GM18502 (cell line): ENCODE data around the gene RALA.

Experiments used
- ATAC-seq: cut with Tn5 transposase; IDR thresholded peaks from one replicate; pipeline ENCODE4 v1.9.1; 2021; ENCODE audit warnings: mild to moderate bottlenecking; ENCODE audit not compliant: unreplicated experiment, poor library complexity

The RALA gene

DNA sequence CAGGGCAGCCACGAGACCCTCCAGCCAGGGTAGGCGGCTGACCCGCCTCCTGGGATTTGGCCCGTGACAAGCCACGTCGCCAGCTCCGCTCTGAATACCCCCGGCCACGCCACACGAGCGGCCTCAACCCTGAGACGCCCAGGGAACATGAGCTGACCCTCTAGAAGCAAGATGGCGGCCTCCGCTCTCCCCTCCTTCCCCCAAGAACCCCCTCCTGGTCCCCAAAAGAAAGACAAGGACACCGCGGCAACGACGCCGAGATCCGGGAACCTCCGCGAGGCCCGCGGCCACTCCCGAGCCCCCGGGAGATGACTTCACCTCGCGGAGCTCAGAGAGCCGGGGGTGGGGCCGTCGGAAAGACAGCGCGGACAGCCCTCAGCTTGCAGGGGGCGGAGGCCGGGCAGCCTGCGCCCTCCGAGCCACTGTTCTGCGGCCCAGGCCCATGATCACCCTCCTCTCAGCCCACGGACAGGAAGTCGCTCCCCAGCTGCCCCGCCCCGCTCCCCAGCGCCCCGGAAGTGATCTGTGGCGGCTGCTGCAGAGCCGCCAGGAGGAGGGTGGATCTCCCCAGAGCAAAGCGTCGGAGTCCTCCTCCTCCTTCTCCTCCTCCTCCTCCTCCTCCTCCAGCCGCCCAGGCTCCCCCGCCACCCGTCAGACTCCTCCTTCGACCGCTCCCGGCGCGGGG is at the start of gene RALA:
Gene RALA, plus strand, starts transcription at position 526 of the 685 bp plus-strand sequence. CDS start 63,096 bp downstream, outside the sequence.
- ATAC-seq, result peak; percentile 95

DNA sequence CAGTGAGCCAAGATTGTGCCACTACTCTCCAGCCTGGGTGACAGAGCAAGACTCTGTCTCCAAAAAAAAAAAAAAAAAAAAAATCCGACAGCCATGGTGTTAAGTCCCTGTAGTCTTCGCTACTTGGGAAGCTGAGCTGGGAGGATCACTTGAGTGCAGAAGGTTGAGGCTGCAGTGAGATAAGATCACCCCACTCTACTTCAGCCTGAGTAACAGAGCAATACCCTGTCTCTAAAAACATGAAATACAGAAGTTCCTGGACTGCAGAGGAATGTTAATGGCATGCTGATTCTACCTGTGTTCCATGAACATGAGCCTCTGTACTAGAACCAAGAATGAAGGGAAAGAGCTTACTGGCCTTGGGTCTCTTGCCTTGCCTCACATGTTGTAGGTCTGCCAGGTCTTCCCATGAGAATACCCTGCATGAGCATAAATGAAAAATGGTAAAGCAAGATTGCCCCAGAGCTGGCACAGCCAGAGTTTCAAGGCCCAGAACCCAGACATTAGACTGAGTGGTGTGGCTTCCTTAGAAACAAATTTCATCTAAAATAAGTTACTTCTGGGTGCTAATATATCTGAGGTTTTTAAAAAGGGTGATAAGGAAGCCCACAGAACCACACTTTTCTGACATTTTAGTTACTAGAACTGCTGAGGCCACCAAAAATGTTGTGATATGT is 48.6 kb upstream of the RALA start:
- ATAC-seq, result no peak

DNA sequence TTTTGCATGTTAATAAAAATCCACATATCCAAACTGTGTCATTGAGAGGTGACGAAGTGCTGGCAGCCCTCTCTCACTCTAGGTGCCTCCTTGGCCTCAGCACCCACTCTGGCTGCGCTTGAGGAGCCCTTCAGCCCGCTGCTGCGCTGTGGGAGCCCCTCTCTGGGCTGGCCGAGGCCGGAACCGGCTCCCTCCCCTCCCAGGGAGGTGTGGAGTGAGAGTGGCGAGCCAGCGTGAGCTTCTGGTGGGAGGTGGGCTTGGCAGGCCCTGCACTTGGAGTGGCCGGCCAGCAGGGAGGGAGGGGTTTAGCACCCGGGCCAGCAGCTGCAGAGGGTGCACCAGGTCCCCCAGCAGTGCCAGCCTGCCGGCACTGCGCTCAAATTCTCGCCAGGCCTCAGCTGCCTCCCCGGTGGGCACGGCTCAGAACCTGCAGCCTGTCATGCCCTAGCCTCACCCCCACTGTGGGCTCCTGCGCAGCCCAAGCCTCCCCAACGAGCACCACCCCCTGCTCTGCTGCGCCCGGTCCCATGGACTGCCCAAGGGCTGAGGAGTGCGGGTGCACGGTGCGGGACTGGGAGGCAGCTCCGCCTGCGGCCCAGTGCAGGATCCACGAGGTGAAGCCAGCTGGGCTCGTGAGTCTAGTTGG is 46.0 kb upstream of the RALA start:
- no peak for ATAC-seq

GRCh38 chr7:39580149-39580874 is 43.1 kb upstream of the RALA start:
- ATAC-seq, result peak; percentile 91

- ATAC-seq, result no peak
Measured at GRCh38 chr7:39582536-39582935, 40.8 kb upstream of the RALA start.

- ATAC-seq, result no peak
Measured at GRCh38 chr7:39583539-39583938, 39.8 kb upstream of the RALA start.

- no peak for ATAC-seq
Measured at GRCh38 chr7:39587393-39587792, 36.0 kb upstream of the RALA start.

DNA sequence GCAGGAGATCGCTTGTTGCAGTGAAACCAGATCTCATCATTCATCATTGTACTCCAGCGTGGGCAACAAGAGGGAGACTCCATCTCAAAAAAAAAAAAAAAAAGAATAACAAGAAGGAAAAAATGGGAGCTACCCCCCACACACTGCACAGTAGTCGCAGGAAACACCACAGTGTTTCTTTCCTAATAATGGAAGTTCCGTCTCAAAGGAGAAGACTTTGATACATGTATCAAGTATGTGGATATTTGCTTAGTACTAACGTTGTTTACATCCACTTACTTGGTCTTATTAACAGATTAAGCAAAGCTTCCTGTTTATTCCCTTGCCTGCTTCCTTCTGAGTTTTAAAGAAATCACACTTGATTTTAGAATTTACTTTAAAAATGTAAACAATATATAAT is 35.0 kb upstream of the RALA start:
- no peak for ATAC-seq

DNA sequence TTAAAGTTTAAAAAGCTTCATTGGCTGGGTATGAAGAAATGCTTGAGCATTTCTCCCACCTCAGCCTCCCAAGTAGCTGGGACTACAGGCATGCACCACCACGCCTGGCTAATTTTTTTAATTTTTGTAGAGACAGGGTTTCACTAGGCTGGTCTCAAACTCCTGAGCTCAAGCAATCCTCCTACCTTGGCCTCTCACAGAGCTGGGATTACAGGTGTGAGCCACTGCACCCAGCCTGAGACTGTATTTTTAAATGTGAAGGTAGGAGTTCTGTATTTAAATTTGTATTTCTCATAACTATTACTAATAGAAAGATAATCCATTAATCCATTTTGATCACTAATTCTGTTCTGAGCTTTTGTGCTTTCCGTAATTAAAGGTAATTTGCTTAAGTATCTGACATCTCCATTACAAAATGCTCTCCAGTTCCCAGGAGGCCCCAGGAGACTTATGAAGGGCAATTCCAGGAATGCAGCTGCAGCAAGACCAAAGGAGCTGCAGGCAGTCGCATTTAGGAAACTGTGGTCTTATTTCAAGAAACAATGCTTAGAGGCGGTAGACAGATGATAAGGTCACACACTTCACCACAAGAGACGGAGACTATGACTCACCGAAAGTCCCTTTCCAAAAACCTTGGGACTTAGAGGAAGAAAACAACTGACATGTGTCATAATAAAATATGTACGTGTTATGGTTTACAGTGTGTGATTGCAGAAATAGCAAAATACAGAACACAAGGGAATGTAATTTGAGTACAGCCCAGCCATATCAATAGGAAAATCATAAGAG is 33.9 kb upstream of the RALA start:
- peak; percentile 96 for ATAC-seq

- no peak for ATAC-seq
Measured at GRCh38 chr7:39592586-39592985, 30.8 kb upstream of the RALA start.

DNA sequence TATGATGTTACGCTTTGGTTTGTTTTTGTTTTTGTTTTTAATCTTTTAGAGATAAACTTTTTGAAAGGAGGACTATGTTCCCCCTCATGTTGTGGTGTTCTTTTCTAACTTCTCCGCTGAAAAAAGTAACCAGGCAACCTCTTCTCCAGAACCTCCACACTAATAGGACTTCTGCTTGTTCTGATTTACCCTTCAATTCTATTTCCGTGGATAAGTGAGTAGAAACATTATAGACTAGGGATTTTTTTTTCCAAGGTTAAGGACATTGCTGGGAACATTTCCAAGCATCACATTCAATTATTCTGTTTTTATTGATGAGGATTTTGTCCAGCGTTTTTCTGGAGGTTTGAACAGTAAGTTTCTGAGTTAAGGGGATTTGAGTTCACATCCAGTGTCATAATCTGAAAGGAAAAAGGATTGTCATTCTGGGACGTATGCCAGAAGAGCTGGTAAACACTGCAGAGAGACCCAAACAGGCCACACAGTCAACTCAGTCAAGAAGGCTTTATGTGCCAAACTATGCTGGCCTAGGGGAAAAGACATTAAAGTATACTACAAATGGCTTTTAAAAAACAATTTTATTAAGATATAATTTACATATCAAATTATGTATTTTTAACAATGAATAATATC is 28.3 kb upstream of the RALA start:
- ATAC-seq, result no peak

DNA sequence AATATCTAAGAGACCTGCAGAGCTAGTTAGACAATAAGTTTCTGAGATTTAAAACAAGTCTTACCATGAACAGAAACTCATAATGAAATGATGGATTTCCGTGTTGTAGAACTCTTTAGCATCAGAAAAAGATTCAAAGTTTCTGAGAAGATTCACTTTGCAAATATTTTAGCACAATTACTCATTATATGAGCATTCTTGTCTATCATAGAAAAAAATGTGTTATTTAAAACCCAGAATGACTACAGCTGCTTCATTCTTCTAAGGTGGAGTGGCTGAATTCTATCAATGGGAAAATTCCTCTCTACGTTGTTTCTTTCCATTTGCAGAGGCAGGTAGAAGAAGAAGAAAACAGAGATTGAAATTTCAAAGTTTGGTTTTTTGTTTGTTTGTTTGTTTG is 21.0 kb upstream of the RALA start:
- no peak for ATAC-seq

GRCh38 chr7:39603924-39604323 is 19.4 kb upstream of the RALA start:
- ATAC-seq, result no peak

DNA sequence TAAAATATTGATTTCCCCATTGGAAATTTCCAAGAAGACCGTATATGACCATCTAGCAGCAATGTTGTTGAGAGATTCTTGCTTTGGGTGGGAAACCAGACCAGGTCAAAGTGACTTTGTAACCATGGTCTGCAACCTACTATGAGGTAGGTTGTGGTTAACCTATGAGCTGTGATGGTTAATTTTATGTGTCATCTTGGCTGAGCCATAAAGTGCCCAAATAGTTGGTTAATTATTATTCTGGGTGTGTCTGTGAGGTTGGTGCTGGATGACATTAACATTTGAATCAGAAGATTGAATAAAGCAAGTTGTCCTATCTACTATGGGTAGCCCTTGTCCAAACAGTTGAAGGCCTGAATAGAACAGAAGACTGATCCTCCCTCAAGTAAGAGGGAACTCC is 18.3 kb upstream of the RALA start:
- peak; percentile 39 for ATAC-seq

- no peak for ATAC-seq
Measured at GRCh38 chr7:39606352-39606751, 17.0 kb upstream of the RALA start.

- ATAC-seq, result no peak
Measured at GRCh38 chr7:39606941-39607340, 16.4 kb upstream of the RALA start.

DNA sequence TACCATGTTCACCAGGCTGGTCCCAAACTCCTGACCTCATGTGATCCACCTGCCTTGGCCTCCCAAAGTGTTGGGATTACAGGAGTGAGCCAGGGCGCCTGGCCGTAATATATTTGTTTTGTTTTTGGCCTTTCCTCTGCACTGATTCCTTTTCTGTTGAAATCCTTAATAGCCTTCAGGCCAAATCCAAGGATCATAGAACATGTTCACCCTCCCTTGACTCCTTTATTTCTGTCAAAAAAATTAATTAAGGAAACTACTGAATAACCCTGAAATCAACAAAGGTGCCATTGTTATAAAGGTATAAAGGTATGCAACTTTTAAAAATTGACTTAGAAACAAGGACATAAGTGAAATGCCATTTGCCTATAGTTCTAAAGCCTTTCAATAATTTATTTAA is 15.5 kb upstream of the RALA start:
- no peak for ATAC-seq

- ATAC-seq, result no peak
Measured at GRCh38 chr7:39608278-39608677, 15.1 kb upstream of the RALA start.

GRCh38 chr7:39609113-39609934 is 14.0 kb upstream of the RALA start:
- ATAC-seq, result no peak
